Immature natural killer cell (primary cell): ENCODE measurements around the gene C10orf90. TPM values are rescaled to one million over a fixed set of nuclear protein-coding genes. Genes with fewer than 3 reads are reported as not detected.
A peak's percentile ranks its signal among the peaks of the same experiment; 100 is the strongest.

Source experiments
- DNase-seq, 3 donors: peaks; one replicate each; pipeline ENCODE4 v3.0.0; 2022; ENCODE audit warnings: mixed read lengths in 1 of 3
- H3K27ac Mint-ChIP-seq, 6 donors: one replicate each; pipeline ENCODE4 v1.8.0; 2020; ENCODE audit warnings: mixed read lengths in 6 of 6, mild to moderate bottlenecking in 5 of 6, inconsistent platforms in 4 of 6, moderate library complexity in 3 of 6
- H3K27me3 Mint-ChIP-seq, 3 donors: one replicate each; pipeline ENCODE4 v1.8.0; 2020 to 2021; ENCODE audit warnings: low read depth in 3 of 3, mild to moderate bottlenecking in 3 of 3, mixed read lengths in 3 of 3, moderate library complexity in 3 of 3, inconsistent platforms in 1 of 3
- H3K36me3 Mint-ChIP-seq, 3 donors: one replicate each; pipeline ENCODE4 v1.8.0; 2020; ENCODE audit warnings: mixed read lengths in 3 of 3, inconsistent platforms in 2 of 3, mild to moderate bottlenecking in 2 of 3
- H3K4me1 Mint-ChIP-seq, 2 donors: one replicate each; pipeline ENCODE4 v1.8.0; 2020; ENCODE audit warnings: inconsistent platforms in 2 of 2, mild to moderate bottlenecking in 2 of 2, mixed read lengths in 2 of 2, moderate library complexity in 1 of 2
- H3K4me3 Mint-ChIP-seq, 5 donors: one replicate each; pipeline ENCODE4 v1.8.0; 2020; ENCODE audit warnings: mild to moderate bottlenecking in 5 of 5, mixed read lengths in 5 of 5, inconsistent platforms in 3 of 5, moderate library complexity in 3 of 5
- H3K9me3 Mint-ChIP-seq, 6 donors: one replicate each; pipeline ENCODE4 v1.8.0; 2020; ENCODE audit warnings: mild to moderate bottlenecking in 6 of 6, mixed read lengths in 6 of 6, inconsistent platforms in 4 of 6, moderate library complexity in 3 of 6
- polyA plus RNA-seq, 3 donors: library from polyadenylated mRNA; unstranded; fragments of 300-500 nt; fragmentation: Illumina TruSeq; gene quantifications; one replicate each; pipeline ENCODE4 v1.2.3, GENCODE V29; 2021

The C10orf90 gene
- polyA plus RNA-seq, 3 donors from 2014 or later = not detected

DNA sequence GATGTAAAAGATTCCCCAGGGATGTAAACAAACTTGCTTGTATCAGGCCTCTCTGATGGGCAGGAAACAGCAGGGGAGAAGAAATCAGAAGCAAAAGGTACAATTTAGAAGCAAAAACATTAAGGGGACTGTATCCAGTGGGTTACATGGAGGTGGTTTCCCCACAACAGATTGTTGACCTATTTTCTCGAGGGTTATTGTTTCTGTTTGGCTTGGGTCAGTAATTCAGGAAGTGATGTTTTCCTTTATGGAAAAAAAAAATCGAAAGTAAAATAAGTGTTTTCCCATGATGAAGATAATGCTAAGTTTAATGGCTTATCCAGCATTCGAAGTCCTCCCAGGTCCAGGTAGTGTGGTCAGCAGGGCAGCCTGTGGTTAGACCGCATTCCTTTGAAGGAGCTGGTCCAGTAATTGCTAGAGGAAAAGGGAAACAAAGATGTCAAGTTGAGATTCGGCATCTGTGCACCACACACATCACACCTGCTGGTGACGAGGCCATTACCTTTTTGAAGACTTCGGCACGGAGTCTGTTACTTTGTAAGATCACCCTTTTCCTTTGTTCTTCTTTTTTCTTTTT is 244.9 kb downstream of the C10orf90 start:
- Mint-ChIP-seq H3K27me3 (peaks cover 5 to 20% (median 13%) of the 10 kb centered on the region in 3 donors), H3K9me3 (peaks cover 6 to 24% (median 16%) of the 10 kb centered on the region in 6 donors), H3K4me3 (peak overlapping the region in 4 of 5 donors; percentile 26 to 71 (median 54)), H3K36me3 (peaks cover 0 to 9% (median 4%) of the 10 kb centered on the region in 3 donors), H3K27ac (peak overlapping the region in 1 of 6 donors; percentile 37), H3K4me1 (peaks cover 0 to 13% of the 10 kb centered on the region in 2 donors)
- DNase-seq = no peak

DNA sequence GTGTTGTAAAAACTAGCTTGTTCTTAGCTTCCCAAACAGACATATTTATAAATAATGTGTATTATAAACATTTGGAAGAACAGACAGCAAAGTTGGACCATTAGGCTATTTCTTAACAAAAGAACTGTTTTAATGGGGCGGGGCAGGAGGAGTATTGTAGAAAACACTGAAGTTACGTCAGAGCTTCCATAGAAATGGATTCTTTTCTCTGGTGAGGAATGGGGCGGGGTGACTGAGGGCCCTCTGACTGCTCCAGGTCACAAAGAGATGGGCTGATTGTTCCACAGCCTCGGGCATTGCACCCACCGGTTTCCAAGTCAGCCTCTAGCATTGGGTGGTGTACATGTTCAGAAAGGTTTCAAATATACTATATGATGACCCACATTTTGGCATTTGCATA is 245.5 kb downstream of the C10orf90 start:
- Mint-ChIP-seq H3K36me3 (peaks cover 0 to 9% (median 4%) of the 10 kb centered on the region in 3 donors), H3K4me3 (peak overlapping the region in 1 of 5 donors; percentile 71), H3K9me3 (peaks cover 6 to 24% (median 16%) of the 10 kb centered on the region in 6 donors), H3K4me1 (peaks cover 0 to 13% of the 10 kb centered on the region in 2 donors), H3K27ac (no peak overlapping the region), H3K27me3 (peaks cover 5 to 17% (median 13%) of the 10 kb centered on the region in 3 donors)
- DNase-seq = no peak

DNA sequence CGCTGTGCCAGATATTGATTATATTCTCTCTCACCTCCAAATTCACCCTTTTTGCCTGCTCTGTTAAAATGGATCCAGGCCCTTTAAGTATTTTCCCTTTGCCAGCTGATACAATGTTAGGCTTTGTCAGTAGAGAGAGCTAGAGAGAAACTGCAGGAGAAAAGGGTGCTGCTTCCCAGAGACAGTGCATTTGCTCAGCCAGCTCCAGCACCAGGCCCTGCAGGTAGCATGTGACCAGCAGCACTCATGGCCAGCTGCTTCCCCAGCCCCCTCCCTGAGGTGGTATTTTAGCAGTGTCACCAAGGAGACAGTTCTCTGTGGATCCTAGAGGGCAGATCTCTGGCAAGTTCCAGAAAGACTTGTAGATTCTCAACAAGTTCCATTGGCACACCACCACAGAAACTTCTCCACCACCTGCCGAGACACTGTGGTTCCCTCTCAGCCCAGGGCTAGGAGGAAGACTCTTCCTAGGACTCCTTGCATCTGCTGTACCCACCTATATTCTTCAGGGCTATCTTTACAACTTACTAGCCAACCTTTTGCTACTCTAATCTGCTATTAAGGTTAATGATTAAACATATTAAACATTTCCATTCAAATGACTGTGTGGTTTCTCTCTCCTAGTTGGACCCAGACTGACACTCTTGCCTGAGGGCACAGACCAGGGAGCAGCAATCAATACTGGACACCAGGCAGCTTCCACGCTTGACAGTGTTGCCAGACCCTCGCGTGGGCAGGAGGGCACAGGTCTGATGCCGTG is 246.6 kb downstream of the C10orf90 start:
- peaks cover 0 to 14% (median 4%) of the 10 kb centered on the region in 3 donors for H3K36me3 Mint-ChIP-seq
- H3K27me3 Mint-ChIP-seq = peaks cover 5 to 17% (median 14%) of the 10 kb centered on the region in 3 donors
- H3K4me3 Mint-ChIP-seq = no peak overlapping the region
- DNase-seq = no peak
- H3K4me1 Mint-ChIP-seq = peaks cover 0 to 13% of the 10 kb centered on the region in 2 donors
- H3K27ac Mint-ChIP-seq = no peak overlapping the region
- H3K9me3 Mint-ChIP-seq = peaks cover 6 to 30% (median 16%) of the 10 kb centered on the region in 6 donors

- Mint-ChIP-seq H3K4me3 (no peak overlapping the region), H3K27ac (no peak overlapping the region), H3K4me1 (peaks cover 0 to 13% of the 10 kb centered on the region in 2 donors), H3K9me3 (peaks cover 5 to 32% (median 16%) of the 10 kb centered on the region in 6 donors), H3K36me3 (peaks cover 0 to 15% (median 4%) of the 10 kb centered on the region in 3 donors), H3K27me3 (peaks cover 4 to 19% (median 14%) of the 10 kb centered on the region in 3 donors)
- no peak for DNase-seq
These were observed 247.9 kb downstream of the C10orf90 start for GRCh38 chr10:126422567-126422966.

DNA sequence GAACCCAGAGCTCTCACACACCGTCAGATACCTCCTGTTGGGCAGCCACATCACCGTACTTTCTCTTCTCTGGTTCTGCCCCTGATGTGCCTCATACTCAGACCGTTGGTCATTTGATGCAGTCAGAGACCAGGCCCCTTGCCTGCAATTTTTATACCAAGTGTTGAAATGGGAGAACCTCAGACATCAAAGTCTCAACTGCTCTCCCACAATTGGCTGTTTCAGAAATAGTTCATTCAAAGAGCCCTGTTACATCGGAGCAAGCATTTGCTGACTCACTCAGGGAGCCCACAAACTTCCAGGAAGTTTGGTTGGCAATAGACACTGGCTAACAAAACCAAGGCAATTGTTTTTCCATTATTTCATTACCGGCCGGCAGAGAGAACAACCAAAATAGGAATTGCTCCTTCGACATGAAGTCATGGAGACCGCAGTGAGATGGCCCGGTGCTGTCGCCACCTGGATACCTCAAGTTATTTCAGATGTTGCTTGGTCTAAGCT is 248.7 kb downstream of the C10orf90 start:
- Mint-ChIP-seq H3K27me3 (peaks cover 4 to 19% (median 14%) of the 10 kb centered on the region in 3 donors), H3K9me3 (peaks cover 5 to 32% (median 16%) of the 10 kb centered on the region in 6 donors), H3K27ac (no peak overlapping the region), H3K4me1 (peaks cover 0 to 13% of the 10 kb centered on the region in 2 donors), H3K36me3 (peaks cover 0 to 15% (median 4%) of the 10 kb centered on the region in 3 donors), H3K4me3 (no peak overlapping the region)
- no peak for DNase-seq

DNA sequence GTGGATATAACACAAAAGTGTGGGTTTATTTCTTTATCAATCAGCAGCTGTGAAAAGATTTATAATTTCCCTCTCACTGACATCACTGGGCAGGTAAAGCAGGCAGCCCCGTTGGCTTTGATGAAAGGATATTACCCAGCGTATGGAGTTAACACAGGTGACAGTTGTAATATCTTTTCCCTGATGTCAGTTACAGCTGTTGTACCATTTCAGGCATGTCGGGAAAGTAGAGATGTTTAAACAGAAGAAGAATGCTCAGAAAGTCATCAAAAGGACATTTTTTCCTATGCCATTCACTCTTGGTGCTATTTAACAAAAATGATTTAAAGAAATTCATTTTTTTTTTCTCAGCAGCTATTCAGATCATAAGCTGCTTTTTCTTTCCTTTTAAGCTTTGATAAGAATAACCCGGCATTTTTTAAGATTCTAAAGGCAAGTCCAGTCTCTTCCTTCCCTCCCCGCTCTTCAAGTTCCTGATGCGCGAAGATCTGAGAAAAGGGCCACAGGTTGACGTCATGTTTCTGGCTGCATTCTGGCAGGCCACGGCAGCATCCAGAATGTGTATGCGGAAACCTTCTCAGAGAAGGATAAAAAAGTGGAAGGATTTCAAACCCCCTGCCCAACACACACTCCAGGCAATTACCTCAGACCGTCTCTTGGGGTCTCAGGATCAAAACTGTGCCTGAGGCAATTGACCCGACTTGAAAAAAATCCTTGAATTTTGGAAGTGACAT is 249.8 kb downstream of the C10orf90 start:
- H3K4me1 Mint-ChIP-seq = peaks cover 0 to 8% of the 10 kb centered on the region in 2 donors

DNA sequence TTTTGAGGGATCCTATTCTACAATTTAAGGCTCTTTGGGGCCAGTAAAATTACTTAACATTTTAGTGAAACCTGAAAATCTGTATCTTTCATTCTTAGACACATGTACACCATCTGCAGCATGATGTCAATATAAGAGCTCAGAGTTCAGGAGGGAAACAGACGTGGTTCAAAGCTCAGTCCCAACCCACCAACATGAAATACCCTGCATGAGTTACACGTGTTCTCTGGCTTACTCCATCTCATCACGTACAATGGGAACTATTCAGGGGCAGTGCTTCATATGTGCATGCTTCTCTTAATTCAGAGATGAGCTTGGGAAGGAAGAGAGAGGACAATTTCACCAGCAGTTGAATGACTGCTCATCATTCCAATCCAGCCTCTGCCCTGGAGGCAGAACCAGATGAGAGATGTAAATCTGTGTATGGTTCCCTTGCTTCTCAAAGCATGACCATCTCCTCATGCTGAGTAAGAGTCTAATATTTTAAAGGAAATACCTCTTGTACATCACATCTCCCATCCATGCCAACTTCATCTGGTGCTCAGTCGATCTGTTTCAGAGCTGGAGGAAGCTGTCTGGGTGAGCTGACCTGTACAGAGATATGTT is 253.2 kb downstream of the C10orf90 start:
- Mint-ChIP-seq H3K4me3 (no peak overlapping the region), H3K9me3 (peaks cover 0 to 8% (median 0%) of the 10 kb centered on the region in 6 donors), H3K27ac (no peak overlapping the region), H3K4me1 (no peaks in the 10 kb centered on the region), H3K36me3 (peaks cover 0 to 6% (median 0%) of the 10 kb centered on the region in 3 donors), H3K27me3 (peaks cover 0 to 14% (median 13%) of the 10 kb centered on the region in 3 donors)
- DNase-seq = no peak

More for the DNA sequence above, 249.8 kb downstream of the C10orf90 start:
- H3K27ac Mint-ChIP-seq = no peak overlapping the region
- H3K36me3 Mint-ChIP-seq = peaks cover 0 to 15% (median 4%) of the 10 kb centered on the region in 3 donors
- peaks cover 6 to 29% (median 16%) of the 10 kb centered on the region in 6 donors for H3K9me3 Mint-ChIP-seq
- no peak for DNase-seq
- H3K27me3 Mint-ChIP-seq = peaks cover 4 to 19% (median 16%) of the 10 kb centered on the region in 3 donors
- no peak overlapping the region for H3K4me3 Mint-ChIP-seq

- Mint-ChIP-seq H3K27ac (no peak overlapping the region), H3K36me3 (no peaks in the 10 kb centered on the region), H3K9me3 (no peaks in the 10 kb centered on the region), H3K4me3 (no peak overlapping the region), H3K4me1 (no peaks in the 10 kb centered on the region), H3K27me3 (peaks cover 0 to 8% (median 5%) of the 10 kb centered on the region in 3 donors)
- DNase-seq = no peak
These were observed 260.7 kb downstream of the C10orf90 start for GRCh38 chr10:126409821-126410220.

- no peaks in the 10 kb centered on the region for H3K9me3 Mint-ChIP-seq
- peaks cover 0 to 6% (median 5%) of the 10 kb centered on the region in 3 donors for H3K27me3 Mint-ChIP-seq
- no peak overlapping the region for H3K4me3 Mint-ChIP-seq
- H3K36me3 Mint-ChIP-seq = no peaks in the 10 kb centered on the region
- DNase-seq = no peak
- H3K27ac Mint-ChIP-seq = no peak overlapping the region
- H3K4me1 Mint-ChIP-seq = no peaks in the 10 kb centered on the region
These were observed 261.4 kb downstream of the C10orf90 start for GRCh38 chr10:126408953-126409641.

DNA sequence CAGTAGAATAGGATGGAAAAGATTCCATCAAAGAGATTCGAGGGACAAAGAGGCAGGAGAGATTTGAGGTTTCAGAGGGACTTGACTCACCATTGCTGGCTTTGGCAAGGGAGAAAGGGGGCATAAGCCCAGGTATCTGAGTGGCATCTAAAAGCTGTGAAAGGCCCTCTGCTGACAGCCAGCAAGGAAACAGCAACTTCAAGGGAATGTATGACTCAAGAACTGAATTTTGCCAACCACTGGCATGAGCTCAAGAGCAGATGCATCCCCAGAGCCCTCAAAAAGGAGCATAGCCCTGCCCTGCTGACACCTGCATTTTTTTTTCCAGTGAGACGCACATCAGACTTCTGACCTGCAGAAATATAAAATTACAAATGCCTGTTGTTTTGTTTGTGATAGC is 262.7 kb downstream of the C10orf90 start:
- no peak overlapping the region for H3K27ac Mint-ChIP-seq
- no peaks in the 10 kb centered on the region for H3K36me3 Mint-ChIP-seq
- no peaks in the 10 kb centered on the region for H3K9me3 Mint-ChIP-seq

DNA sequence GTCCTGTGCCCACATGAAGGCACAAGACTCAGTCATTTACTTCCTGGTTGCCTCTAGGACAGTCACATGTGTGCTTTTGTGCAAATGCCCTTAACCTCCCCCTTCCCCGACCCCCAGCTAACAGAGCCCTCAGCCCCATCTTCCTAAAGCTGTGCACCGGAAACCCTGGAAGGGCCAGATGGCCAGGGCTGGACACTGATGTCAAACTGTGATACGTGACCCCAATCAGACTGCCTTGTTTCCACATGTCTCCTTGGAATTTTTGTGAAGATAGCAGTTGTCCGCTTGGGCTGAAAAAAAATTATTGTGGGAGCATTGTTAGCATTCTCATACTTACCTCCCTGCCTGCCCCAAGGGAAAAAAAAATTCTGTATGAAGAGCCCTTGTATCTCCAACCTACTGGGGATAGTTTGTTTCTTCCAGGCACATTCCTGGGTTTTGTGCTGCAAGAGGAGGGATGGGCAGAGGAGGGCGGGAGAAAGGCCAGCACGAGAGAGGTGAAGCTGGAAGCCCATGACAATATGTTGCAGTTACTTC is 265.2 kb downstream of the C10orf90 start:
- Mint-ChIP-seq H3K4me1 (no peaks in the 10 kb centered on the region), H3K27ac (no peak overlapping the region), H3K36me3 (no peaks in the 10 kb centered on the region), H3K27me3 (peaks cover 2 to 23% (median 4%) of the 10 kb centered on the region in 3 donors), H3K9me3 (no peaks in the 10 kb centered on the region), H3K4me3 (no peak overlapping the region)
- DNase-seq = no peak

More for the DNA sequence above, 262.7 kb downstream of the C10orf90 start:
- no peaks in the 10 kb centered on the region for H3K4me1 Mint-ChIP-seq
- H3K27me3 Mint-ChIP-seq = peaks cover 2 to 11% (median 4%) of the 10 kb centered on the region in 3 donors
- no peak overlapping the region for H3K4me3 Mint-ChIP-seq
- no peak for DNase-seq
